DMS 273 (cell line): ENCODE results near the gene GHITM.
"Not testable (repeated sequence)": the region's sequence is repeated elsewhere in the genome, so short reads cannot be mapped to it uniquely, and the experiment has no call there.

Experiments used
- DNase-seq: peaks from one replicate; lab custom pipeline; 2025; ENCODE audit not compliant: unreplicated experiment; lab: John Stamatoyannopoulos, UW

GHITM gene

GRCh38 chr10:84175436-84175835 is 36.1 kb downstream of the GHITM start:
- DNase-seq: no peak

GRCh38 chr10:84176351-84176750 is 37.0 kb downstream of the GHITM start:
- no peak for DNase-seq

- DNase-seq: no peak
These were observed 37.6 kb downstream of the GHITM start for GRCh38 chr10:84176836-84177474.

- DNase-seq: peak; percentile 17
These were observed 38.3 kb downstream of the GHITM start for GRCh38 chr10:84177541-84178141.

GRCh38 chr10:84178160-84178609 is 38.9 kb downstream of the GHITM start:
- DNase-seq: no peak

- peak; percentile 97 for DNase-seq
These were observed 39.9 kb downstream of the GHITM start for GRCh38 chr10:84179059-84179710.

GRCh38 chr10:84180386-84180785 is 41.1 kb downstream of the GHITM start:
- not testable (repeated sequence) for DNase-seq

- no peak for DNase-seq
These were observed 42.3 kb downstream of the GHITM start for GRCh38 chr10:84181631-84182030.

GRCh38 chr10:84184517-84184916 is 45.2 kb downstream of the GHITM start:
- no peak for DNase-seq

GRCh38 chr10:84185526-84186175 is 46.3 kb downstream of the GHITM start:
- no peak for DNase-seq

GRCh38 chr10:84188815-84189214 is 49.5 kb downstream of the GHITM start:
- no peak for DNase-seq

- DNase-seq: no peak
These were observed 51.3 kb downstream of the GHITM start for GRCh38 chr10:84190621-84191020.

GRCh38 chr10:84191106-84191505 is 51.8 kb downstream of the GHITM start:
- DNase-seq: no peak

- DNase-seq: no peak
These were observed 54.0 kb downstream of the GHITM start for GRCh38 chr10:84193327-84193726.

GRCh38 chr10:84193846-84194423 is 54.6 kb downstream of the GHITM start:
- no peak for DNase-seq

- peak; percentile 59 for DNase-seq
These were observed 55.2 kb downstream of the GHITM start, which contains the start of gene CDHR1 for GRCh38 chr10:84194424-84195043. TSS of gene CDHR1 (plus strand) at chr10:84194537. CDS start at chr10:84194761, 224 bp downstream.

- no peak for DNase-seq
These were observed 55.9 kb downstream of the GHITM start for GRCh38 chr10:84195044-84195830.

- DNase-seq: peak; percentile 52
These were observed 56.8 kb downstream of the GHITM start for GRCh38 chr10:84196083-84196482.

GRCh38 chr10:84196941-84197340 is 57.6 kb downstream of the GHITM start:
- no peak for DNase-seq

- no peak for DNase-seq
These were observed 58.3 kb downstream of the GHITM start for GRCh38 chr10:84197643-84198042.
